Inferior parietal cortex (tissue), 1 donor: ENCODE data around the gene LRRC9.
"Not testable (repeated sequence)": the region's sequence is repeated elsewhere in the genome, so short reads cannot be mapped to it uniquely, and the experiment has no call there.

Experiments used
- DNase-seq: peaks from one replicate; pipeline ENCODE4 v3.0.0-alpha.2; 2016; ENCODE audit errors: extremely low spot score

The LRRC9 gene

GRCh38 chr14:59919570-59920377 lies at the start of gene LRRC9:
Gene LRRC9 (plus strand): TSS chr14:59920144.
- peak; percentile 28 for DNase-seq

DNA sequence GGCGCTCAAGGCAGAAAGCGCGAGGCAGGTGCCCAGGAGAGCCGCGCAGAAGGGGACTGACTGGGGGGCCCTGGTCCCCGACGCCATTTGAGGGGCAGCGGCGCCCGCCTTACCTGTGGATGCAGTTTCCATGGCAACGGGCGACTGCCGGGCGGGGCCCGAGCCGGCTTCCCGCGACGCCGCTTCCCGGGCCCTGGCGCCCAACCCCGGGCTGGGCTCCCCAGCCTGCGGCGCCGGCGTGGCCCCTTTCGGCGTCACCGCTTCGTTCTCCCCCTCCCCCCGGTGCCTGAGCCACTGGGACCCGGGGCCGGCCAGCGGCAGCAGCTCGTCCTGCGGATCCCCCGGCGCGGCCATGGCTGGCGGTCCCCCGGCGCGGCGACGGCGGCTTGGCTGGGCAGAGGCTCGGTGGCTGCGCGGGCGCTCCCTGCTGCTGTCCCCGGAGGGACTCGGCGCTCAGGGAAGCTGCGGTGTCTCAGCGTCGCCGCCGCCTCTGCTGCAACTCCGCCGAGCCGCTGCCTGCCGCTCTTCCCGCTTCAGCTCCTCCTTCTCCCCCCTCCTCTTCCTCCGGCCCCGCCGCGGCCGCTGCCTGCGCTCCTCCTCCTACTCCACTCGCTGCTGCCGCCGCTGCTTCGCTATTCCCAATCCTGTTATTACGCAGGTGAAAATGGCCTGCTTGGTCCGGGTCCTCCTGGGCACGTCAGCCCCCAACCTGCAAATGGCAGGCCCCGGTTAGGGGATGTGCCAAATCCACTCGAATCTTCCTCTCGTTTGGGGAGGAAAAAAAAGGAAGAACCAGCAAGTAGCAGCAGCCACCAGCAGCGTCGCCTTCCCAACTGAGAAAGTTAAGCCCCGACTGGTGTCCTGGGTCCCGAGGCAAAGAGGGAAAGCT lies 49.4 kb upstream of the LRRC9 start, which contains the start of gene RTN1:
Gene RTN1 (minus strand): TSS at position 500 of the 889 bp plus-strand sequence. CDS start 146 bp downstream, at position 354.
- peak; percentile 75 for DNase-seq

- peak; percentile 52 for DNase-seq
Measured at GRCh38 chr14:59871166-59871495, 48.8 kb upstream of the LRRC9 start.

- DNase-seq, result no peak
Measured at GRCh38 chr14:59882957-59883356, 37.0 kb upstream of the LRRC9 start.

DNA sequence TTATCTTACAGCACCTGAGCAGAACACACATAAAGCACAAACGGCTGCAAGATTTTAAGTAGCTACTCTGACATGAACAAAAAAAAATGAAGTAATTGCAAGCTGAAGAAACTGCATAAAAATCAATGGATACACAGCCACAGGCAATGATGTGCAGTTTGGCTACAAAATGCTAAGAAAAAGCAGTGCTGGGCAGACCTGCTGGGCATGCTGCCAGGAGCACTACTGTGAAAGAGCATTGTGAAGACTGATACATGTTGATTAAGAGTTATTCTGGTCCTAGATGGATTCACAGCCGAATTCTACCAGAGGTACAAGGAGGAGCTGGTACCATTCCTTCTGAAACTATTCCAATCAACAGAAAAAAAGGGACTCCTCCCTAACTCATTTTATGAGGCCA lies 29.3 kb upstream of the LRRC9 start:
- no peak for DNase-seq

- peak; percentile 17 for DNase-seq
Measured at GRCh38 chr14:59895721-59896120, 24.2 kb upstream of the LRRC9 start.

- DNase-seq, result peak; percentile 52
Measured at GRCh38 chr14:59897757-59898383, 22.1 kb upstream of the LRRC9 start.

DNA sequence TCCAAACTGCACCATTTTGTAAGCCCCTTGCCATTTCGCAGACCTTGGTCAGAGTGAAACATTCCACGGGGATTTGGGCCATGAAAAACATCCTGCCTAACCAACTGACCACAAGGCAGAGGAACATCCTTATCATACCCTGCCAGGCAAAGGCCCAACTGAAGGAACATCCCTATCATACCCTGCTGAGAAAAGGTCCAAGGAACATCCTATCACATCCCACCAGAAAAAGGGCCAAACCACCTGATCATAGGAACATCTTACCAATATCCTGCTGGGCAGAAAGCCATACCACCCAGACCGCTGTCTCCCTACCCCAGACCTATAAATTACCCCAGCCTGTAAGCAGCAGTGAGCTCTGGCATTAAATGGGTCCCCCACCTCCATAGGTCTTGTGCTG lies 19.4 kb upstream of the LRRC9 start:
- no peak for DNase-seq

- DNase-seq, result no peak
Measured at GRCh38 chr14:59904184-59904583, 15.8 kb upstream of the LRRC9 start.

DNA sequence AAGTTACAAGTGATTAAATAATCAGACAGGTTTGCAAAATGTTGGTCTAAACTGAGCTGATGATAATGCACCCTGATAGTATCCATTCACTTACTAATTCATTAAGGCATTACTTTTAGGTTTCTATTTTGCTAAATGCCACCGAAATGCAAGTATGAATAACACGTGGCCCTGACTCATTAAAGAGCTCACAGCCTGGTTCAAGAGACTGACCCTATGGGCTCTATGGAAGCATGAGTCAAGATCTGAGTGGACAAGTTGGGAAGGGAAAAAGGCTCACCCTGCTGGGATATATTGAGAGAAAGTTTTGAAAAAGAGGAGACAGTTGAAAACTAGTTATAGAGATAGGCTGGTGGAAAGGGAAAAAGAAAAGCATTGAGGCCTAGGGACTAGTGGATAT lies 14.8 kb upstream of the LRRC9 start:
- DNase-seq, result no peak

GRCh38 chr14:59912443-59912842 lies 7.5 kb upstream of the LRRC9 start:
- no peak for DNase-seq

- no peak for DNase-seq
Measured at GRCh38 chr14:59913187-59913586, 6.8 kb upstream of the LRRC9 start.

GRCh38 chr14:59918824-59919569 lies 947 bp upstream of the LRRC9 start:
- DNase-seq, result peak; percentile 70

DNA sequence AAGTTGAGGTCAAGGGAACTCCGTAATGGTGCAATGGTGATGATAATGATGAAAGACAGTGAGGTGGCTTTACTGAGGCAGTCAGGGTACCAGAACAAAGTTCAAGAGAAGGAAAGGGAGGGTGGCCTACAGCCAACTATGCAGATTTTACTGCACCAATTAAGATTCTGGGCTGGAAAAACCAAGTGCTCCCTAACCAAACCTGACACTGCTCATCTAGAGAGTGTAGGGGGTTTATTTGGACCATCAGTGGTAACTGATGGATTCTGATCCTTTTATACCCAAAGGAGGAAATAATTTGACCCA lies 387 bp downstream of the LRRC9 start:
- no peak for DNase-seq

GRCh38 chr14:59925797-59926196 lies 5.9 kb downstream of the LRRC9 start:
- no peak for DNase-seq

- no peak for DNase-seq
Measured at GRCh38 chr14:59926534-59926933, 6.6 kb downstream of the LRRC9 start.

DNA sequence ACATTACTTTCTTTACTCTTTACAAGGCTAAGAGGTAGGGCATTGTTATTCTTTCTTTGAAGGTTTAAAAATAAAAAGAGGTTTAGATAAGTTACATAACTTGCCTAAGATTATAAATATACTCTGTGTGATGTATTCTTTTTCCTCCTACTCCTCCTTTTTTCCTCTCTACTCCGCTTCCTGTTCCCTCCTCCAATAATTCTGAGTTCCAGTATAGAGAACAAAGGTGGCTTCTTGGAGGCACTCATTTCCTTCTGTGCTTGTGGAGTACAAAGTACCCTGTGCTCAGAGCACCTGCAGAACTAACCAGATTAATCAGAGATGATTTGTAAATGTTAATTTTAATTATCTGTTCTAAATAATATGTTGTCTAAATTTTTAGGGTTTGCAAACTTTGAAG lies 11.3 kb downstream of the LRRC9 start:
- no peak for DNase-seq

DNA sequence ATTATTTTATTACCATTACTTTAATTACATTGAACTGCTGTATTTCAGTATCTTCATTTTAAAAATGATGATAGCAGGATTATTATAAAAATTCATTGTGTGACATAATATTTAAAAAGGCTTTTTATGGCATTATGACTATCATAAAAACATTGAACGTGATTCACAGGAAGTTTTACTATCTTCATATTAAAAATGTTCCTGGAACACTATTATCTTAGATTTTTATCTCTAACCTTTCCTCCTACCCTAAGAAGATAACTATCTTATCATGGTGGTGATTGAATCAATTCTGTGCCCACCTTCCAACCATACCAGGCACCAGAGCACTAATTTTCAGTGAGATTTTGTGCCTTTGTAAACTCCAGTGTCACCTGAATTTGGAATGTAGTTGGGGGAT lies 16.2 kb downstream of the LRRC9 start:
- no peak for DNase-seq

DNA sequence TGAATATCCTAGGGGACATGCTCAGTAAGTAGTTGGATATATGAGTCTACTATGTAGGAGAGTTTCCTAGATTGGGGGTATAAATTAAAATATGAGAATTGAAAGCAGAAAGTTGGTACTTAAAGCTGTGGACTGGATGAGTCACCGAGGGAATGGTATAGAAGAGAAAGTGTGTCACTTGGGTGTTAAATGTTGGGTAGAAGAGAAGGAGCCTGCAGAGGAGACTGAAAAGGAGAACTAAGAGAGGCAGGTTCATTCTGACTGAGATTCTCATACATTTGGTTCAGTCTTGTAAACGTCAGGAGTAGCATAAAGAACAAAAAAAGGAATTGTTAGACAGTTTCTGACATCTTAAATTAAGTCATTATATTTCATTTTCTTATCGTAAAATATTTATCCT lies 19.9 kb downstream of the LRRC9 start:
- DNase-seq, result no peak

GRCh38 chr14:59942296-59942862 lies 22.4 kb downstream of the LRRC9 start:
- DNase-seq, result not testable (repeated sequence)

DNA sequence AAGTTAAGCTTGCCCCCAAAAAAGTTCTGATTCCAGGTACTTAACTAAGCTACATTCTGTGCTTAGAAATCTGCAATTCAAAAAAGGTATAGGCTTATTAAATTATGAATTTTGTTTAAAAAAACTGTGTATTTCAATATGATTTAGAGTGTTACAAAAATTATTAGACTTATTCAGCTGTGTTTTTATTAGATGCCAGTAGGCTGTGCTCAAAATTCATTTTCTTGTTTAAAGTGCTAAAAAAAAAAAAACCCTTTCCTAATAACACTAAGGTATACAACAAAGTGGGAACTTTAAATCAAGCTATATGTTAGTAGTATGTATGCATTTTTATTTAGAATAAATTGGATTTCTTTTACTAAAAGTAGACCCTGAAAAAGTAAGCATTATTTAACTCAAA lies 25.0 kb downstream of the LRRC9 start:
- DNase-seq, result no peak

DNA sequence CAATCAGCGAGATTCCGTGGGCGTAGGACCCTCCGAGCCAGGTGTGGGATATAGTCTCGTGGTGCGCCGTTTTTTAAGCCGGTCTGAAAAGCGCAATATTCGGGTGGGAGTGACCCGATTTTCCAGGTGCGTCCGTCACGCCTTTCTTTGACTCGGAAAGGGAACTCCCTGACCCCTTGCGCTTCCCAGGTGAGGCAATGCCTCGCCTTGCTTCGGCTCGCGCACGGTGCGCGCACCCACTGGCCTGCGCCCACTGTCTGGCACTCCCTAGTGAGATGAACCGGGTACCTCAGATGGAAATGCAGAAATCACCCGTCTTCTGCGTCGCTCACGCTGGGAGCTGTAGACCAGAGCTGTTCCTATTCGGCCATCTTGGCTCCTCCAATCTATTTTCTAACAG lies 32.2 kb downstream of the LRRC9 start:
- DNase-seq, result not testable (repeated sequence)
